Keratinocyte (primary cell): ENCODE measurements around the gene TNXB. TPM values are rescaled to one million over a fixed set of nuclear protein-coding genes. Genes with fewer than 3 reads are reported as not detected.

Source experiments
- DNase-seq: peaks from one replicate; pipeline ENCODE4 v3.0.0-alpha.2; 2011; ENCODE audit warnings: low read depth, missing footprints, low spot score
- FAIRE-seq: peaks from 2 replicates; lab custom pipeline; 2011; peaks lifted over from hg19 to GRCh38; lab: Jason Lieb, UNC
- H2AFZ ChIP-seq: 2 replicates; pipeline ENCODE4 v1.6.0; 2012; ENCODE audit warnings: low read length, control low read depth, inconsistent platforms; ENCODE audit not compliant: control insufficient read depth
- H3K27ac ChIP-seq: 2 replicates; pipeline ENCODE4 v1.5.1; 2011; ENCODE audit warnings: low read length; ENCODE audit not compliant: control insufficient read depth, insufficient read depth
- H3K27me3 ChIP-seq: 3 replicates; pipeline ENCODE4 v1.6.0; 2011; ENCODE audit warnings: low read length; ENCODE audit not compliant: control insufficient read depth, insufficient read depth; ENCODE audit errors: extremely low read depth
- H3K36me3 ChIP-seq, 2 experiments: 2 replicates in 1 of 2; 3 replicates in 1 of 2; pipeline ENCODE4 v1.5.1; 2011; ENCODE audit warnings: low read length in 2 of 2, mild to moderate bottlenecking in 1 of 2; ENCODE audit not compliant: control insufficient read depth in 2 of 2, insufficient read depth in 2 of 2; ENCODE audit errors: extremely low read depth in 1 of 2
- H3K4me1 ChIP-seq: 3 replicates; pipeline ENCODE4 v1.5.1; 2011; ENCODE audit warnings: low read length; ENCODE audit not compliant: control insufficient read depth, insufficient read depth; ENCODE audit errors: extremely low read depth
- H3K4me2 ChIP-seq: 3 replicates; pipeline ENCODE4 v1.6.0; 2011; ENCODE audit warnings: low read depth, low read length; ENCODE audit not compliant: control insufficient read depth, insufficient read depth; ENCODE audit errors: extremely low read depth
- H3K4me3 ChIP-seq, 3 experiments: fragments of 200-600 bp in 1 of 3; sonication (generic) in 1 of 3; 2 replicates in 2 of 3; 3 replicates in 1 of 3; pipeline ENCODE4 v1.5.1; 2011 to 2016; ENCODE audit warnings: low read length in 3 of 3, mild to moderate bottlenecking in 3 of 3, control low read depth in 2 of 3, inconsistent platforms in 1 of 3, low read depth in 1 of 3, mixed read lengths in 1 of 3, mixed run types in 1 of 3, moderate library complexity in 1 of 3; ENCODE audit not compliant: control insufficient read depth in 2 of 3, insufficient read depth in 2 of 3; ENCODE audit errors: extremely low read depth in 1 of 3
- H3K79me2 ChIP-seq: 2 replicates; pipeline ENCODE4 v1.6.0; 2012; ENCODE audit warnings: low read length; ENCODE audit not compliant: control insufficient read depth, insufficient read depth
- H3K9ac ChIP-seq: 3 replicates; pipeline ENCODE4 v1.6.0; 2011; ENCODE audit warnings: low read length; ENCODE audit not compliant: control insufficient read depth, insufficient read depth; ENCODE audit errors: extremely low read depth
- H3K9me1 ChIP-seq: 3 replicates; pipeline ENCODE4 v1.6.0; 2011; ENCODE audit warnings: low read length; ENCODE audit not compliant: control insufficient read depth, insufficient read depth; ENCODE audit errors: extremely low read depth
- H3K9me3 ChIP-seq: 2 replicates; pipeline ENCODE4 v1.5.1; 2012; ENCODE audit warnings: low read depth, low read length; ENCODE audit not compliant: control insufficient read depth
- H4K20me1 ChIP-seq: 3 replicates; pipeline ENCODE4 v1.6.0; 2011; ENCODE audit warnings: low read length; ENCODE audit not compliant: control insufficient read depth, insufficient read depth; ENCODE audit errors: extremely low read depth
- CTCF ChIP-seq, 3 experiments: IDR thresholded peaks in 1 of 3; conservative IDR thresholded peaks in 1 of 3; optimal IDR thresholded peaks in 1 of 3; 2 replicates in 2 of 3; 3 replicates in 1 of 3; pipeline versions ENCODE3 to v1.5.1; 2011; ENCODE audit warnings: low read length in 3 of 3, mild to moderate bottlenecking in 3 of 3, moderate library complexity in 2 of 3, control low read depth in 1 of 3, inconsistent platforms in 1 of 3; ENCODE audit not compliant: insufficient read depth in 2 of 3; ENCODE audit errors: extremely low read depth in 1 of 3
- EZH2 ChIP-seq: IDR thresholded peaks from one replicate; pipeline ENCODE4 v1.6.1; 2012; ENCODE audit warnings: inconsistent platforms, mild to moderate bottlenecking, low read length, moderate library complexity
- dilution Hi-C: fragments of 300-500 bp; cut with MboI; formaldehyde crosslinking; loops from one replicate; pipeline ENCODE4 v1.7.0; 2020; ENCODE audit warnings: low sequenced_read_pairs; ENCODE audit not compliant: extremely low pct_ligation_motif_present
- polyA plus RNA-seq, 5 experiments: library from polyadenylated mRNA; depleted of rRNA in 3 of 5; stranded (reverse) in 3 of 5; stranded (forward) in 1 of 5; unstranded in 1 of 5; fragments of >200 nt; gene quantifications; 1 replicate in 1 of 5; 2 replicates in 3 of 5; 3 replicates in 1 of 5; pipeline versions ENCODE4 v1.2.1 to v1.2.3, GENCODE V29; 2011 to 2012; ENCODE audit warnings: missing spikeins in 2 of 5, low read depth in 1 of 5, low replicate concordance in 1 of 5

TNXB gene
- polyA plus RNA-seq, 1 donor (not counting 4 experiments of a cell fraction or from before 2014, with no cell fraction given) = 0.25 TPM

GRCh38 chr6:32074996-32075532 lies 34.1 kb downstream of the TNXB start:
- Histone ChIP-seq H3K36me3 (no peaks in the 10 kb centered on the region), H3K9me3 (no peaks in the 10 kb centered on the region), H3K4me3 (no peak overlapping the region), H3K9ac (no peak overlapping the region), H4K20me1 (no peaks in the 10 kb centered on the region), H3K79me2 (no peaks in the 10 kb centered on the region), H3K27me3 (no peaks in the 10 kb centered on the region), H3K4me1 (peaks cover 11% of the 10 kb centered on the region), H3K9me1 (no peaks in the 10 kb centered on the region), H3K27ac (no peak overlapping the region), H3K4me2 (no peak overlapping the region), H2AFZ (no peak overlapping the region)
- dilution Hi-C loops = no loop called here
- TF ChIP-seq EZH2 (no peak), CTCF (optimal IDR thresholded peaks at IDR 0.05 in 1 of 3, IDR thresholded peaks at IDR 0.05 in 1 of 3, conservative IDR thresholded peaks at IDR 0.05 in 1 of 3; ENCODE audit: extremely low read depth in 1 of 3, insufficient read depth in 2 of 3, low read length in 3 of 3) (no peak)
- FAIRE-seq (no peak), DNase-seq (no peak)

- H3K9ac ChIP-seq = no peak overlapping the region
- no peaks in the 10 kb centered on the region for H4K20me1 ChIP-seq
Measured at GRCh38 chr6:32073613-32074012, 35.5 kb downstream of the TNXB start.

More at GRCh38 chr6:32073613-32074012, 35.5 kb downstream of the TNXB start:
- H3K9me3 ChIP-seq = no peaks in the 10 kb centered on the region
- H3K4me3 ChIP-seq = no peak overlapping the region
- H3K4me2 ChIP-seq = no peak overlapping the region
- peaks cover 11% of the 10 kb centered on the region for H3K4me1 ChIP-seq
- dilution Hi-C loops = no loop called here
- H3K36me3 ChIP-seq = no peaks in the 10 kb centered on the region
- no peaks in the 10 kb centered on the region for H3K79me2 ChIP-seq
- no peak for DNase-seq
- H3K27ac ChIP-seq = no peak overlapping the region
- no peaks in the 10 kb centered on the region for H3K27me3 ChIP-seq
- no peak for FAIRE-seq
- H3K9me1 ChIP-seq = no peaks in the 10 kb centered on the region
- H2AFZ ChIP-seq = no peak overlapping the region
- TF ChIP-seq CTCF (optimal IDR thresholded peaks at IDR 0.05 in 1 of 3, IDR thresholded peaks at IDR 0.05 in 1 of 3, conservative IDR thresholded peaks at IDR 0.05 in 1 of 3; ENCODE audit: extremely low read depth in 1 of 3, insufficient read depth in 2 of 3, low read length in 3 of 3) = no peak
- no peak for TF ChIP-seq EZH2
